Measurements from ENCODE around the gene BST2.

- TF ChIP-seq CTCF (IDR thresholded peaks at IDR 0.05) (no peak), POLR2A (IDR thresholded peaks at IDR 0.05) (no peak)
Observed at GRCh38 chr19:17357724-17358123, 47.7 kb downstream of the BST2 start.

Measured in body of pancreas (tissue), 4 donors.